ENCODE measurements around the gene MYO1D.

The MYO1D gene

DNA sequence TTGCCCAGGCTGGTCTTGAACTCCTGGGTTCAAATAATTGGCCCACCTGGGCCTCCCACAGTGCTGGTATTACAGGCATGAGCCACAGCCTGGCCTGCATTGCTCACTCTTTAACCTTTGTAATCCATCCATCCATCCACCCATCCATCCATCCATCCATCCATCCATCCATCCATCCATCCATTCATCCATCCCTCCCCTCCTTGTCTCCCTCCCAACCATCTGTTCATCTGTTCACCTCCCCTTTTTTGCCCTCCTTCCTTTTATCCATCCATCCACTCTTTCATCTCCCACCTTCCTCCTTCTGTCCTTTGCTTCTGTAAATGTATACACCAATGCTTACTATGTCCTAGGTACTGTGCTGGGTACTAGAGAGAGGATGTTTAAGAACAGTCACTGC, 324.6 kb downstream of the MYO1D start (continued):
- TF ChIP-seq, protein P1, sequence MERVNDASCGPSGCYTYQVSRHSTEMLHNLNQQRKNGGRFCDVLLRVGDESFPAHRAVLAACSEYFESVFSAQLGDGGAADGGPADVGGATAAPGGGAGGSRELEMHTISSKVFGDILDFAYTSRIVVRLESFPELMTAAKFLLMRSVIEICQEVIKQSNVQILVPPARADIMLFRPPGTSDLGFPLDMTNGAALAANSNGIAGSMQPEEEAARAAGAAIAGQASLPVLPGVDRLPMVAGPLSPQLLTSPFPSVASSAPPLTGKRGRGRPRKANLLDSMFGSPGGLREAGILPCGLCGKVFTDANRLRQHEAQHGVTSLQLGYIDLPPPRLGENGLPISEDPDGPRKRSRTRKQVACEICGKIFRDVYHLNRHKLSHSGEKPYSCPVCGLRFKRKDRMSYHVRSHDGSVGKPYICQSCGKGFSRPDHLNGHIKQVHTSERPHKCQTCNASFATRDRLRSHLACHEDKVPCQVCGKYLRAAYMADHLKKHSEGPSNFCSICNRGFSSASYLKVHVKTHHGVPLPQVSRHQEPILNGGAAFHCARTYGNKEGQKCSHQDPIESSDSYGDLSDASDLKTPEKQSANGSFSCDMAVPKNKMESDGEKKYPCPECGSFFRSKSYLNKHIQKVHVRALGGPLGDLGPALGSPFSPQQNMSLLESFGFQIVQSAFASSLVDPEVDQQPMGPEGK (CRISPR knock-in tag; IDR thresholded peaks at IDR 0.05; ENCODE audit: borderline replicate concordance) = no peak
- TF ChIP-seq BACH2 (CRISPR knock-in tag; IDR thresholded peaks at IDR 0.05; ENCODE audit: borderline replicate concordance) (no peak), TCF4 (CRISPR knock-in tag; IDR thresholded peaks at IDR 0.05; ENCODE audit: borderline replicate concordance) (no peak), CREB5 (CRISPR knock-in tag; IDR thresholded peaks at IDR 0.05; ENCODE audit: low read depth) (no peak), ZNF70 (CRISPR knock-in tag; IDR thresholded peaks at IDR 0.05) (no peak), RARB (CRISPR knock-in tag; IDR thresholded peaks at IDR 0.05) (no peak), OSR1 (CRISPR knock-in tag; IDR thresholded peaks at IDR 0.05) (no peak)

GRCh38 chr17:32551186-32551955, 325.6 kb downstream of the MYO1D start:
- no peak for TF ChIP-seq ZNF70 (CRISPR knock-in tag; IDR thresholded peaks at IDR 0.05)
- no peak for TF ChIP-seq RARB (CRISPR knock-in tag; IDR thresholded peaks at IDR 0.05)
- no peak for TF ChIP-seq ESRRG (CRISPR knock-in tag; IDR thresholded peaks at IDR 0.05)
- TF ChIP-seq ZNF565 (CRISPR knock-in tag; conservative IDR thresholded peaks at IDR 0.05; ENCODE audit: low read depth) = no peak
- no peak for TF ChIP-seq TCF4 (CRISPR knock-in tag; IDR thresholded peaks at IDR 0.05; ENCODE audit: borderline replicate concordance)
- no peak for TF ChIP-seq CREB5 (CRISPR knock-in tag; IDR thresholded peaks at IDR 0.05; ENCODE audit: low read depth)
- TF ChIP-seq PPARA (CRISPR knock-in tag; IDR thresholded peaks at IDR 0.05; ENCODE audit: borderline replicate concordance) = no peak
- no peak for TF ChIP-seq BACH2 (CRISPR knock-in tag; IDR thresholded peaks at IDR 0.05; ENCODE audit: borderline replicate concordance)
- no peak for TF ChIP-seq OSR1 (CRISPR knock-in tag; IDR thresholded peaks at IDR 0.05)
- TF ChIP-seq ZC3H10 (CRISPR knock-in tag; IDR thresholded peaks at IDR 0.05) = no peak
- no peak for TF ChIP-seq ARNTL (CRISPR knock-in tag; IDR thresholded peaks at IDR 0.05; ENCODE audit: borderline replicate concordance, low read depth)
- no peak for TF ChIP-seq ZNF8 (CRISPR knock-in tag; IDR thresholded peaks at IDR 0.05)
- no peak for TF ChIP-seq SNAI2 (CRISPR knock-in tag; IDR thresholded peaks at IDR 0.05)
- ATAC-seq = peak; percentile 63

- ATAC-seq = no peak
- TF ChIP-seq ZNF8 (CRISPR knock-in tag; IDR thresholded peaks at IDR 0.05) (no peak), ZC3H10 (CRISPR knock-in tag; IDR thresholded peaks at IDR 0.05) (no peak), ZNF70 (CRISPR knock-in tag; IDR thresholded peaks at IDR 0.05) (no peak), ZFP30 (CRISPR knock-in tag; IDR thresholded peaks at IDR 0.05) (no peak), CSDC2 (CRISPR knock-in tag; IDR thresholded peaks at IDR 0.05) (no peak), TSHZ2 (CRISPR knock-in tag; IDR thresholded peaks at IDR 0.05) (no peak), BACH2 (CRISPR knock-in tag; IDR thresholded peaks at IDR 0.05; ENCODE audit: borderline replicate concordance) (no peak), ISL1 (CRISPR knock-in tag; IDR thresholded peaks at IDR 0.05) (no peak), CREB5 (CRISPR knock-in tag; IDR thresholded peaks at IDR 0.05; ENCODE audit: low read depth) (no peak), SNAI2 (CRISPR knock-in tag; IDR thresholded peaks at IDR 0.05) (no peak), ARNTL (CRISPR knock-in tag; IDR thresholded peaks at IDR 0.05; ENCODE audit: borderline replicate concordance, low read depth) (no peak), ZNF565 (CRISPR knock-in tag; conservative IDR thresholded peaks at IDR 0.05; ENCODE audit: low read depth) (no peak), TOX (CRISPR knock-in tag; IDR thresholded peaks at IDR 0.05; ENCODE audit: borderline replicate concordance) (no peak)
- TF ChIP-seq, protein P1 (CRISPR knock-in tag; IDR thresholded peaks at IDR 0.05; ENCODE audit: borderline replicate concordance) = no peak
Observed at GRCh38 chr17:32549559-32549958, 327.4 kb downstream of the MYO1D start.
